C4-2B (cell line): ENCODE data around the gene FBLN7.

ENCODE experiments used
- H3K27ac ChIP-seq: fragments of 450-650 bp; 2 replicates; pipeline ENCODE4 v1.5.1; 2017
- ZFX ChIP-seq: fragments of 450-650 bp; IDR thresholded peaks from 2 replicates; pipeline ENCODE4 v1.6.1; 2017
- TF ChIP-seq, protein P1 (sequence below): fragments of 450-650 bp; conservative IDR thresholded peaks from 2 replicates; pipeline ENCODE4 v1.5.1; 2017; ENCODE audit warnings: mild to moderate bottlenecking

Gene FBLN7

GRCh38 chr2:112173646-112174319, 35.6 kb downstream of the FBLN7 start:
- H3K27ac ChIP-seq: no peak overlapping the region
- TF ChIP-seq, protein P1, sequence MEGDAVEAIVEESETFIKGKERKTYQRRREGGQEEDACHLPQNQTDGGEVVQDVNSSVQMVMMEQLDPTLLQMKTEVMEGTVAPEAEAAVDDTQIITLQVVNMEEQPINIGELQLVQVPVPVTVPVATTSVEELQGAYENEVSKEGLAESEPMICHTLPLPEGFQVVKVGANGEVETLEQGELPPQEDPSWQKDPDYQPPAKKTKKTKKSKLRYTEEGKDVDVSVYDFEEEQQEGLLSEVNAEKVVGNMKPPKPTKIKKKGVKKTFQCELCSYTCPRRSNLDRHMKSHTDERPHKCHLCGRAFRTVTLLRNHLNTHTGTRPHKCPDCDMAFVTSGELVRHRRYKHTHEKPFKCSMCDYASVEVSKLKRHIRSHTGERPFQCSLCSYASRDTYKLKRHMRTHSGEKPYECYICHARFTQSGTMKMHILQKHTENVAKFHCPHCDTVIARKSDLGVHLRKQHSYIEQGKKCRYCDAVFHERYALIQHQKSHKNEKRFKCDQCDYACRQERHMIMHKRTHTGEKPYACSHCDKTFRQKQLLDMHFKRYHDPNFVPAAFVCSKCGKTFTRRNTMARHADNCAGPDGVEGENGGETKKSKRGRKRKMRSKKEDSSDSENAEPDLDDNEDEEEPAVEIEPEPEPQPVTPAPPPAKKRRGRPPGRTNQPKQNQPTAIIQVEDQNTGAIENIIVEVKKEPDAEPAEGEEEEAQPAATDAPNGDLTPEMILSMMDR: no peak
- TF ChIP-seq ZFX: no peak

- H3K27ac ChIP-seq: no peak overlapping the region
- no peak for TF ChIP-seq ZFX
- TF ChIP-seq, protein P1: no peak
Observed at GRCh38 chr2:112174383-112174782, 36.2 kb downstream of the FBLN7 start.

GRCh38 chr2:112175333-112175732, 37.1 kb downstream of the FBLN7 start:
- TF ChIP-seq, protein P1: no peak
- no peak for TF ChIP-seq ZFX
- no peak overlapping the region for H3K27ac ChIP-seq

DNA sequence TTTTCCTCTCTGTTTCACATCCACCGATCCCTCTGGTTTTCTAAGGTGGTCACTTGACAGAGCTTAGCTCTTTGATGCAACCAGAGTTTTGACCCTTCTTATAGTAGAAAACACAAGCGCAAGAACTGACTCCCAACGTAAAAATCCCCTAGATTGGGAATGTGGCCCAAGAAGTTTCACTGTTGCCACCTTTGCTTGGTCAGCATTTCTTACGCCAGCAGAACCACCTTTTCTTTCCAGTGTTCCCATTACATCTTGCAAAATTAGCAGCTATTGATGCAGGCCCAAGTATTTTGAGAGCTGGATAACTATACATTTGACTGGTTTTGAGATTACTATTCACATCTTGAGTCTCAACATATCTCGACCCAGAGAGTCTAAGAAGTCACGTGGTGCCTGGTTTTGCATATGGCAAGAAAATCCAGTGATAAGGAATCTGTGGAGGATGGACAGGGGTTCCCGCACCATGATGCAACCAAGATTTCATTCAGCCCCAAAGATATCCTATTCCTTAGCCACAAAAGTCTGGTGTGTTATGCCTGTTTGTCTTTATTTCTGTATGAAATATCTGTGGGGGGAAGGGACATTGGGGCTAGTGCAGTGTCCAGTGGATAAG, 37.9 kb downstream of the FBLN7 start:
- TF ChIP-seq, protein P1: no peak
- no peak for TF ChIP-seq ZFX

DNA sequence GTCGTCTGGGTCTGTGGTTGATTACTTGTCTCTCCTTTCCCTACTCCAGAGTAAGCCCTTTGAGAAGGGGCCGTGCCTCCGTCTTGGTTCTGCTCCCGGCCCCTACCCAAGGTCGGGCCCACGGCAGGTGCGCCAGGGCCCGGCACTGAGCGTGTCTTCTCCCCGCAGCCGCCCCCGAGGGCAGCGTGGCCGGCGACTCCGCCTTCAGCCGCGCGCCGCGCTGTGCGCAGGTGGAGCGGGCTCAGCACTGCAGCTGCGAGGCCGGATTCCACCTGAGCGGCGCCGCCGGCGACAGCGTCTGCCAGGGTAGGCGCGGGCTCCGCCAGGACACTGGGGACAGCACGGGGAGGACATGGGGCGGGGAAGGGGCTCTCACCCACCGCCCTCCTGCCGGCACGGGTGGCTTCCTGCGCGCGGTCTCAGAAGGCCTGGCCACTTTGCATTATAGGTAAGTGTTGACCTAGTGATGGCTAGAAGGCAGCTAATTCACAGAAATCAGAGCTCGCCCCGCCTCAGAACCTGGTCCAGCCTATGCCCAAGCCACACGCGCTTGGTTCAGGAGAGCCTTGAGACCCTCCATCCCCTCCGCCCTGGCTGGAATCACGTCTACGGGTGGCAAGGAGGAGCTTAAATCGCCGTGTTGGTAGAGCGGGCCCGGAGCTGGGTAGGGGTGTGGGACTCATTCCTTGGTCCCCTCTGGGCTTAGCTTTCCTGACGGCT, 43.5 kb downstream of the FBLN7 start:
- no peak overlapping the region for H3K27ac ChIP-seq
- TF ChIP-seq, protein P1: no peak
- no peak for TF ChIP-seq ZFX

More for the DNA sequence above, 37.9 kb downstream of the FBLN7 start:
- no peak overlapping the region for H3K27ac ChIP-seq

DNA sequence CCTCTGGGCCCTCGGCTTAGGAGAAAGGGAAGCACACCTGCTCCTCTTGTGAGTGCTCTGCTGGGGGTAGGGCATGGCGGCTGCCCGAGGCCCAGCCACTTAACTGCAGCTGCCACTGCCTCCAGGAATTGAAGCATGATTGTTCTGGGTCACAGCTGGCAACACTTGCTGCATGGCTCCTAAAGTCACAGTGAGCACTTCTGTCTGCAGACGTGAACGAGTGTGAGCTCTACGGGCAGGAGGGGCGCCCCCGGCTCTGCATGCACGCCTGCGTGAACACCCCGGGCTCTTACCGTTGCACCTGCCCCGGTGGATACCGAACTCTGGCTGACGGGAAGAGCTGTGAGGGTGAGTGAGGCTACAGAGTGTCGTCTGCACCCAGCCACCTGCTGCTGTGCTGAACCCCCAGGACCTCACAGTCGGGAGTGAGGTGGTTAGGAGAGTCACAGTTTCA, 44.4 kb downstream of the FBLN7 start:
- TF ChIP-seq, protein P1: no peak
- no peak for TF ChIP-seq ZFX
- no peak overlapping the region for H3K27ac ChIP-seq
